Measurements from ENCODE around the gene BMP5. TPM values are rescaled to one million over a fixed set of nuclear protein-coding genes. Genes with fewer than 3 reads are reported as not detected.

Gene BMP5
- total and polyA plus RNA-seq, 10 of the 15 experiments (the other 5 are each of a cell fraction or from before 2014, with no cell fraction given), result not detected

DNA sequence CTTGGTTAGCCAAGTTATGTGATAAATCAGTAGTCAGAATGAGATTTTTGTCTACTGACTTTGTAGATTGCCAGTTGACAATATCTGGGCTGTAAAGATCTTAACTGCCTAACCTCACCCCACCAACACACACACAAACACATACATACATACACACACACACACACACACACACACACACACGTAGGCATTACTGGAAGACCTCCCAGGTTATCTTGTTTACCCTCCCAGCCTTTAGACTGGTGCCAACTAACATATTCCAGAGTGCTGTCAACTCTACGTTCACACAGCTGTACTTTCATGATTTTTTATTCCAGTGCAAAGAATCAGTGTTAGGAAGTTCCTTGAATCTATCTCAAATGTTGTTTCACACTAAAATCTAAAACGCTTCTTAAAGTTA is 38.9 kb downstream of the BMP5 start (continued):
- TF ChIP-seq, protein P1, sequence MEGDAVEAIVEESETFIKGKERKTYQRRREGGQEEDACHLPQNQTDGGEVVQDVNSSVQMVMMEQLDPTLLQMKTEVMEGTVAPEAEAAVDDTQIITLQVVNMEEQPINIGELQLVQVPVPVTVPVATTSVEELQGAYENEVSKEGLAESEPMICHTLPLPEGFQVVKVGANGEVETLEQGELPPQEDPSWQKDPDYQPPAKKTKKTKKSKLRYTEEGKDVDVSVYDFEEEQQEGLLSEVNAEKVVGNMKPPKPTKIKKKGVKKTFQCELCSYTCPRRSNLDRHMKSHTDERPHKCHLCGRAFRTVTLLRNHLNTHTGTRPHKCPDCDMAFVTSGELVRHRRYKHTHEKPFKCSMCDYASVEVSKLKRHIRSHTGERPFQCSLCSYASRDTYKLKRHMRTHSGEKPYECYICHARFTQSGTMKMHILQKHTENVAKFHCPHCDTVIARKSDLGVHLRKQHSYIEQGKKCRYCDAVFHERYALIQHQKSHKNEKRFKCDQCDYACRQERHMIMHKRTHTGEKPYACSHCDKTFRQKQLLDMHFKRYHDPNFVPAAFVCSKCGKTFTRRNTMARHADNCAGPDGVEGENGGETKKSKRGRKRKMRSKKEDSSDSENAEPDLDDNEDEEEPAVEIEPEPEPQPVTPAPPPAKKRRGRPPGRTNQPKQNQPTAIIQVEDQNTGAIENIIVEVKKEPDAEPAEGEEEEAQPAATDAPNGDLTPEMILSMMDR (IDR thresholded peaks at IDR 0.05 in 2 of 3, conservative IDR thresholded peaks at IDR 0.05 in 1 of 3; ENCODE audit: control insufficient read depth in 2 of 3, extremely low read depth in 1 of 3, insufficient read depth in 1 of 3, low read depth in 3 of 3, low read length in 3 of 3), result no peak
- TF ChIP-seq SIX5 (IDR thresholded peaks at IDR 0.05; ENCODE audit: low read depth, low read length, severe bottlenecking) (no peak), TARDBP (IDR thresholded peaks at IDR 0.05; ENCODE audit: borderline replicate concordance) (no peak), ATF7 (IDR thresholded peaks at IDR 0.05; ENCODE audit: low read depth) (no peak)

- Histone ChIP-seq H3K27ac (ENCODE audit: control insufficient read depth, insufficient read depth) (no peak overlapping the region), H3K4me3 (no peak overlapping the region), H3K4me2 (ENCODE audit: control insufficient read depth, insufficient read depth) (no peak overlapping the region), H3K4me1 (ENCODE audit: control insufficient read depth, insufficient read depth, low read length) (no peaks in the 10 kb centered on the region), H4K20me1 (ENCODE audit: control insufficient read depth, insufficient read depth) (no peaks in the 10 kb centered on the region), H2AFZ (ENCODE audit: control insufficient read depth, low read depth, low read length) (no peak overlapping the region), H3K27me3 (replicated peaks in 1 of 2; ENCODE audit: control insufficient read depth in 2 of 2, insufficient read depth in 2 of 2, low read length in 1 of 2) (no peaks in the 10 kb centered on the region), H3K9me3 (replicated peaks; ENCODE audit: control insufficient read depth, insufficient read depth, low read length) (no peaks in the 10 kb centered on the region), H3K36me3 (ENCODE audit: control insufficient read depth in 2 of 2, insufficient read depth in 2 of 2, low read length in 1 of 2) (no peaks in the 10 kb centered on the region), H3K79me2 (ENCODE audit: control insufficient read depth, insufficient read depth, low read length) (no peaks in the 10 kb centered on the region), H3K9ac (ENCODE audit: control insufficient read depth, insufficient read depth, low read length) (no peak overlapping the region)
- 0% methylated on average over 1 of the region's 1 CpG for WGBS (ENCODE audit: insufficient coverage, insufficient replicate concordance, low lambda C conversion rate, missing lambda C conversion rate)
- DNase-seq (ENCODE audit: low read depth, low spot score) (no peak), FAIRE-seq (no peak), ATAC-seq (no peak)
- POLR2A ChIA-PET, result no interaction called here
- no TSS peak for BruUV-seq (replicated peaks)
- CTCF ChIA-PET, result no interaction called here
- in situ Hi-C loops (cut with MboI), result no loop called here
- TF ChIP-seq EGR1 (IDR thresholded peaks at IDR 0.05; ENCODE audit: borderline replicate concordance in 1 of 2, low read depth in 2 of 2, low read length in 2 of 2) (no peak), LARP7 (IDR thresholded peaks at IDR 0.05) (no peak), TCF3 (IDR thresholded peaks at IDR 0.05; ENCODE audit: borderline replicate concordance, insufficient read depth, low read depth, low read length) (no peak)
- intact Hi-C loops (cut with micrococcal nuclease; ENCODE audit: unreplicated experiment), result no loop called here
- RAD21 ChIA-PET (ENCODE audit: unreplicated experiment), result no interaction called here
- SMC1A ChIA-PET (ENCODE audit: uncharacterized antibody, unreplicated experiment), result interaction anchor here (0.6 to 1.5 kb wide), 2 partner anchors 10 to 13 kb away, joined by 3 read pairs; no protein-coding TSS in a partner anchor
Measured at GRCh38 chr6:55835220-55835619, 40.2 kb downstream of the BMP5 start.

Measured in GM12878 (cell line).